Measurements from ENCODE around the gene SLC20A1. TPM values are rescaled to one million over a fixed set of nuclear protein-coding genes. Genes with fewer than 3 reads are reported as not detected.

Gene SLC20A1
- total and polyA plus RNA-seq, 11 donors, result 5.6 to 51.7 (median 12.0) TPM

GRCh38 chr2:112625474-112626114 is 20.1 kb upstream of the SLC20A1 start:
- DNase-seq (no peak), ATAC-seq (no peak)
- H3K4me3 ChIP-seq, result no peak overlapping the region
- no peaks in the 10 kb centered on the region for H3K36me3 ChIP-seq
- peaks cover 0 to 68% (median 20%) of the 10 kb centered on the region in 12 donors for H3K4me1 ChIP-seq
- 69 to 74% (median 73%) methylated on average over 7 of the region's 7 CpGs for WGBS, 4 donors
- peak overlapping the region in 2 of 12 donors; percentile 22 to 81 for H3K27ac ChIP-seq
- H3K27me3 ChIP-seq, result no peaks in the 10 kb centered on the region
- no peaks in the 10 kb centered on the region for H3K9me3 ChIP-seq
- intact Hi-C loops (cut with DNase I), result loop anchor here in 9 of 10 donors (1.0 to 10.0 kb wide), 8 partner anchors 19 to 102 kb away; partner anchors contain the start of gene SLC20A1 (in 2 of the 9)
- TF ChIP-seq POLR2A (IDR thresholded peaks at IDR 0.05), result no peak
- no peak for TF ChIP-seq CTCF (IDR thresholded peaks at IDR 0.05)

- Histone ChIP-seq H3K36me3 (no peaks in the 10 kb centered on the region), H3K27ac (peak overlapping the region in 11 of 12 donors; percentile 56 to 87 (median 77)), H3K4me1 (peaks cover 0 to 79% (median 26%) of the 10 kb centered on the region in 12 donors), H3K9me3 (no peaks in the 10 kb centered on the region), H3K4me3 (peak overlapping the region in 4 of 12 donors; percentile 10 to 34 (median 12)), H3K27me3 (no peaks in the 10 kb centered on the region)
- TF ChIP-seq POLR2A (IDR thresholded peaks at IDR 0.05), result no peak
- TF ChIP-seq CTCF (IDR thresholded peaks at IDR 0.05), result peak; percentile 70 to 91 (median 85)
- DNase-seq (peak; percentile 57 to 82 (median 62)), ATAC-seq (peak; percentile 69 to 79 (median 74))
- 13 to 20% (median 17%) methylated on average over 6 to 7 of the region's 7 CpGs for WGBS, 4 donors
- intact Hi-C loops (cut with DNase I), result loop anchor here in 9 of 10 donors (1.0 to 10.0 kb wide), 10 partner anchors 18 to 101 kb away; partner anchors contain the start of gene SLC20A1 (in 3 of the 9)
These were observed 19.1 kb upstream of the SLC20A1 start for GRCh38 chr2:112626604-112627059.

GRCh38 chr2:112627060-112628040 is 18.4 kb upstream of the SLC20A1 start:
- peak; percentile 63 to 79 (median 70) for DNase-seq
- no peaks in the 10 kb centered on the region for H3K9me3 ChIP-seq
- peak; percentile 82 to 95 (median 93) for ATAC-seq
- 45 to 56% (median 48%) methylated on average over 10 of the region's 10 CpGs for WGBS, 4 donors
- H3K27ac ChIP-seq, result peak overlapping the region; percentile 52 to 87 (median 76)
- peak overlapping the region in 4 of 12 donors; percentile 10 to 34 (median 12) for H3K4me3 ChIP-seq
- intact Hi-C loops (cut with DNase I), result loop anchor here in 9 of 10 donors (1.0 to 10.0 kb wide), 9 partner anchors 17 to 100 kb away; partner anchors contain the start of gene SLC20A1 (in 3 of the 9)
- H3K4me1 ChIP-seq, result peaks cover 0 to 86% (median 26%) of the 10 kb centered on the region in 12 donors
- H3K27me3 ChIP-seq, result no peaks in the 10 kb centered on the region
- TF ChIP-seq CTCF (IDR thresholded peaks at IDR 0.05) (no peak), POLR2A (IDR thresholded peaks at IDR 0.05) (peak in 1 of 2 donors; percentile 32)
- no peaks in the 10 kb centered on the region for H3K36me3 ChIP-seq

Data from heart left ventricle (tissue), 16 donors.